PFSK-1 (cell line): ENCODE results near the gene PEX11G.

Experiments used
- SIN3A ChIP-seq: IDR thresholded peaks from 2 replicates; pipeline ENCODE4 v1.6.1; 2012; ENCODE audit warnings: mild to moderate bottlenecking, low read length, moderate library complexity, borderline replicate concordance; ENCODE audit not compliant: insufficient read depth
- TAF1 ChIP-seq: IDR thresholded peaks from 2 replicates; pipeline ENCODE4 v1.6.1; 2012; ENCODE audit warnings: low read length, control low read depth, borderline replicate concordance; ENCODE audit not compliant: insufficient read depth

- no peak for TF ChIP-seq SIN3A
- no peak for TF ChIP-seq TAF1
Measured at GRCh38 chr19:7450243-7451223, 38.3 kb downstream of the PEX11G start.
